Measurements from ENCODE around the gene SMCHD1. TPM values are rescaled to one million over a fixed set of nuclear protein-coding genes. Genes with fewer than 3 reads are reported as not detected.

SMCHD1 gene
- total RNA-seq, 2 donors from 2014 or later, result 56.0 to 65.1 TPM

DNA sequence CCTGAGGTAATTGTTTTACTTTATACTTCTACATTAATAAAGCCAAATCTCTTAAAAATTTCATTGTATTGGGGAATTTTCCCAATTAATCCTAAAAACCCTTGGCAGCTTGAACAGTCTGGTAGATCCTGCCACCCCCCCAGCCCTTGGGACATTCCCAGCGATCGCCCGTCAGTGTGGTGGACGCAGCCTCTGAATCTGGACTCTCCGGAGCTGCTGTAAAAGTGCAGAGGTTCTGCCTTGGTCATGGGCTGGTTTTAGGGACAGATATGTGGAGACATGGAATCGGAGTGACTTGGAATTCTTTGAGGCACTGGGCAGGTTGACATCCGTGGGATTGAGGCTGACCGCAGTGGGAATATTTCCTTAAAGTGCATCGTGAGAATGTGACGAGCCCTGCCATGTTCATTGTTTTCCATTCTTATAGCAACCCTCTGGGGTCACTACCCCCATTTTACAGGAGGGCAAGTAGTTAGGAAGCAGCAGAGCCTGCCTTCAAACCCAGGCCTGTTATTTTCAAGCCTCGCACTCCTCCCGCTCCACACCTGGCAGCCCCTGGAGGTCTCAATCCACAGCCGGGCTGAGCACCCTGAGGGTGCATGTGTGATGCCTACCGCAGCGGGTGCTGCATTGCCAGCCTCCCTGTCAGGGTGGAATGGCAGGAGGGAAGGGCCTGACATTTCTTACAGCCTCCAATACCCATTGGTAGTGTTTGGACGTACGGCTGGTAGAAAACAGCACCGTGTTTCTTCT lies 197.8 kb downstream of the SMCHD1 start:
- intact Hi-C loops (cut with DNase I), result no loop called here
- WGBS, result 89% methylated on average over 18 of the region's 18 CpGs
- TF ChIP-seq POLR2AphosphoS5 (IDR thresholded peaks at IDR 0.05), result no peak
- TF ChIP-seq POLR2A (IDR thresholded peaks at IDR 0.05), result no peak
- TF ChIP-seq, protein P1, sequence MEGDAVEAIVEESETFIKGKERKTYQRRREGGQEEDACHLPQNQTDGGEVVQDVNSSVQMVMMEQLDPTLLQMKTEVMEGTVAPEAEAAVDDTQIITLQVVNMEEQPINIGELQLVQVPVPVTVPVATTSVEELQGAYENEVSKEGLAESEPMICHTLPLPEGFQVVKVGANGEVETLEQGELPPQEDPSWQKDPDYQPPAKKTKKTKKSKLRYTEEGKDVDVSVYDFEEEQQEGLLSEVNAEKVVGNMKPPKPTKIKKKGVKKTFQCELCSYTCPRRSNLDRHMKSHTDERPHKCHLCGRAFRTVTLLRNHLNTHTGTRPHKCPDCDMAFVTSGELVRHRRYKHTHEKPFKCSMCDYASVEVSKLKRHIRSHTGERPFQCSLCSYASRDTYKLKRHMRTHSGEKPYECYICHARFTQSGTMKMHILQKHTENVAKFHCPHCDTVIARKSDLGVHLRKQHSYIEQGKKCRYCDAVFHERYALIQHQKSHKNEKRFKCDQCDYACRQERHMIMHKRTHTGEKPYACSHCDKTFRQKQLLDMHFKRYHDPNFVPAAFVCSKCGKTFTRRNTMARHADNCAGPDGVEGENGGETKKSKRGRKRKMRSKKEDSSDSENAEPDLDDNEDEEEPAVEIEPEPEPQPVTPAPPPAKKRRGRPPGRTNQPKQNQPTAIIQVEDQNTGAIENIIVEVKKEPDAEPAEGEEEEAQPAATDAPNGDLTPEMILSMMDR (IDR thresholded peaks at IDR 0.05), result no peak
- no peak overlapping the region for H3K27ac ChIP-seq
- no peak for DNase-seq (ENCODE audit: low spot score)
- no peak overlapping the region for H3K4me3 ChIP-seq
- H3K27me3 ChIP-seq (replicated peaks; ENCODE audit: insufficient read depth), result no peaks in the 10 kb centered on the region
- no peaks in the 10 kb centered on the region for H3K9me3 ChIP-seq
- H3K36me3 ChIP-seq, result no peaks in the 10 kb centered on the region
- H3K4me1 ChIP-seq (replicated peaks), result no peaks in the 10 kb centered on the region

DNA sequence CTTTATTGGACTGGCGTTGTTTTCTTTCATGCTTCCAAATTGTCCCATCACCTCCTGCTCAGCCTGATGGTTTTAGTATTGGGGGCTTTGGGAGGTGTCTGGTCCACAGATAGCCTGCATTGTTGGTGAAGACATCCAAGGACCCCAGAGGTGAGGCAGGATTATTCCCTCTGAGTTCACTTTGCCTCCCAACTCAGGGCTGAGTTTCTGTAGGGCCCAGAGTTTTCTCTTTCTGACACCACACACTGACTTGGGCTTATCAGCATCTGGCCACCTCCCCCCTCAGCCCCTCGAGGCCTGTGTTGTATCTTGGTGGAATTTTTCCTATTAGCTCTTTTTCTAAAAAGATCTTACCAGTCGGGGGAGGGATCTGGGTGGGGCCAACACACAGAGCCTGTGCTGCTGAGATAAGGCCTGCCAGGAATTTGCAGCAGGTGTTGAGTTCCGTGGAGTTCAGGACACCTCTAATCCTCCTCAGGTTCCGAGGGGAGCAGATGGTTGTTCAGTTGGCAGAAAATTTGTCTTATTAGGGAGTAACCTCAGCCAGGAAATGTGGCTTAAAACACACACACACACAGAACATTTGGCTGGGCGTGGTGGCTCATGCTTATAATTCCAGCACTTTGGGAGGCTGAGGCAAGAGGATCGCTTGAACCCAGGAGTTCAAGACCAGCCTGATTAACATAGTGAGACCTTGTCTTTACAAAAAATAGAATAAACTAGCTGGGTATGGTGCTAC lies 198.6 kb downstream of the SMCHD1 start:
- H3K27me3 ChIP-seq (replicated peaks; ENCODE audit: insufficient read depth), result no peaks in the 10 kb centered on the region
- H3K4me3 ChIP-seq, result no peak overlapping the region
- no peak overlapping the region for H3K27ac ChIP-seq
- no peaks in the 10 kb centered on the region for H3K4me1 ChIP-seq (replicated peaks)
- H3K9me3 ChIP-seq, result no peaks in the 10 kb centered on the region
- DNase-seq (ENCODE audit: low spot score), result no peak
- WGBS, result 82% methylated on average over 7 of the region's 7 CpGs
- TF ChIP-seq, protein P1 (IDR thresholded peaks at IDR 0.05), result no peak
- TF ChIP-seq POLR2A (IDR thresholded peaks at IDR 0.05), result no peak
- TF ChIP-seq POLR2AphosphoS5 (IDR thresholded peaks at IDR 0.05), result no peak
- H3K36me3 ChIP-seq, result no peaks in the 10 kb centered on the region
- intact Hi-C loops (cut with DNase I), result no loop called here

Small RNA genes within 50 kb of the gene (small RNA-seq; reads per million reads assigned to genes)
- gene RF00019, result 0 reads per million in 2 donors
- 0 reads per million in 2 donors for gene RNU6-340P

Other genes starting within 250 kb of the SMCHD1 start
- gene METTL4, start 84.2 kb upstream of the SMCHD1 start, total RNA-seq, result 1 to 10 TPM; 5.2 to 8.3 TPM
- 1 to 10 TPM in 1 of 2 donors, under 1 TPM in 1; 0.77 to 2.7 TPM for gene NDC80, start 84.2 kb upstream of the SMCHD1 start, total RNA-seq
- gene EMILIN2, start 191.3 kb downstream of the SMCHD1 start, total RNA-seq, result 10 to 100 TPM; 33.6 to 38.6 TPM

Data from prostate gland (tissue), 2 donors.